Rectal smooth muscle tissue (tissue), 1 donor: ENCODE results near the gene LIX1L.
"Not testable (repeated sequence)": the region's sequence is repeated elsewhere in the genome, so short reads cannot be mapped to it uniquely, and the experiment has no call there.

Experiments used
- H3K27ac ChIP-seq: one replicate; pipeline ENCODE4 v1.7.0; 2013; ENCODE audit warnings: low read depth, low read length, inconsistent platforms
- H3K27me3 ChIP-seq: one replicate; pipeline ENCODE4 v1.7.0; 2013; ENCODE audit warnings: low read length; ENCODE audit not compliant: control insufficient read depth, insufficient read depth
- H3K36me3 ChIP-seq: one replicate; pipeline ENCODE4 v1.7.0; 2013; ENCODE audit warnings: low read length; ENCODE audit not compliant: control insufficient read depth, insufficient read depth
- H3K4me1 ChIP-seq: one replicate; pipeline ENCODE4 v1.7.0; 2013; ENCODE audit warnings: low read length; ENCODE audit not compliant: control insufficient read depth, insufficient read depth
- H3K4me3 ChIP-seq: one replicate; pipeline ENCODE4 v1.7.0; 2013; ENCODE audit warnings: low read length
- H3K9ac ChIP-seq: one replicate; pipeline ENCODE4 v1.7.0; 2013; ENCODE audit warnings: low read length

The LIX1L gene

GRCh38 chr1:145936247-145936646 is 21.6 kb downstream of the LIX1L start:
- no peak overlapping the region for H3K27ac ChIP-seq
- no peak overlapping the region for H3K4me3 ChIP-seq
- H3K36me3 ChIP-seq, result no peaks in the 10 kb centered on the region
- no peak overlapping the region for H3K9ac ChIP-seq
- H3K4me1 ChIP-seq, result no peaks in the 10 kb centered on the region
- H3K27me3 ChIP-seq, result no peaks in the 10 kb centered on the region

GRCh38 chr1:145935708-145936107 is 22.1 kb downstream of the LIX1L start:
- Histone ChIP-seq H3K4me3 (no peak overlapping the region), H3K9ac (no peak overlapping the region), H3K27ac (no peak overlapping the region), H3K4me1 (no peaks in the 10 kb centered on the region), H3K36me3 (no peaks in the 10 kb centered on the region), H3K27me3 (no peaks in the 10 kb centered on the region)

- H3K4me3 ChIP-seq, H3K36me3 ChIP-seq, H3K9ac ChIP-seq, H3K27me3 ChIP-seq, H3K4me1 ChIP-seq, H3K27ac ChIP-seq: not testable (repeated sequence)
Observed at GRCh38 chr1:145932522-145933009, 25.3 kb downstream of the LIX1L start.

- peak overlapping the region; percentile 97 for H3K27ac ChIP-seq
- H3K36me3 ChIP-seq, result peaks cover 4% of the 10 kb centered on the region
- H3K27me3 ChIP-seq, result no peaks in the 10 kb centered on the region
- H3K9ac ChIP-seq, result peak overlapping the region; percentile 80
- H3K4me1 ChIP-seq, result peaks cover 13% of the 10 kb centered on the region
- H3K4me3 ChIP-seq, result peak overlapping the region; percentile 97
Observed at GRCh38 chr1:145927916-145928643, 29.7 kb downstream of the LIX1L start.

GRCh38 chr1:145927063-145927886 is 30.5 kb downstream of the LIX1L start, which contains the start of gene RBM8A:
Gene RBM8A, minus strand, starts transcription at chr1:145927484. Its CDS starts 58 bp downstream, at chr1:145927426.
- Histone ChIP-seq H3K27me3 (no peaks in the 10 kb centered on the region), H3K4me3 (peak within 1 kb of the TSS; percentile 97), H3K4me1 (peaks cover 13% of the 10 kb centered on the region), H3K36me3 (peaks cover 4% of the 10 kb centered on the region), H3K9ac (peak within 1 kb of the TSS; percentile 80), H3K27ac (peak within 1 kb of the TSS; percentile 97)

GRCh38 chr1:145926686-145927062 is 31.1 kb downstream of the LIX1L start:
- peaks cover 13% of the 10 kb centered on the region for H3K4me1 ChIP-seq
- no peaks in the 10 kb centered on the region for H3K27me3 ChIP-seq
- peaks cover 4% of the 10 kb centered on the region for H3K36me3 ChIP-seq
- peak overlapping the region; percentile 53 for H3K9ac ChIP-seq
- H3K27ac ChIP-seq, result peak overlapping the region; percentile 97
- peak overlapping the region; percentile 97 for H3K4me3 ChIP-seq

- H3K27ac ChIP-seq, result no peak overlapping the region
- H3K4me1 ChIP-seq, result peaks cover 20% of the 10 kb centered on the region
- no peak overlapping the region for H3K9ac ChIP-seq
- no peaks in the 10 kb centered on the region for H3K27me3 ChIP-seq
- no peak overlapping the region for H3K4me3 ChIP-seq
- H3K36me3 ChIP-seq, result peaks cover 2% of the 10 kb centered on the region
Observed at GRCh38 chr1:145922266-145922665, 35.6 kb downstream of the LIX1L start.

GRCh38 chr1:145920297-145920696 is 37.5 kb downstream of the LIX1L start:
- H3K4me3 ChIP-seq, H3K27ac ChIP-seq: not testable (repeated sequence)

GRCh38 chr1:145918992-145919939 is 38.6 kb downstream of the LIX1L start:
- peak overlapping the region; percentile 78 for H3K4me3 ChIP-seq
- H3K27ac ChIP-seq, result peak overlapping the region; percentile 97
- H3K27me3 ChIP-seq, result no peaks in the 10 kb centered on the region
- peaks cover 5% of the 10 kb centered on the region for H3K36me3 ChIP-seq
- peak overlapping the region; percentile 98 for H3K9ac ChIP-seq
- peaks cover 11% of the 10 kb centered on the region for H3K4me1 ChIP-seq

More at GRCh38 chr1:145920297-145920696, 37.5 kb downstream of the LIX1L start:
- H3K36me3 ChIP-seq, H3K9ac ChIP-seq, H3K27me3 ChIP-seq: not testable (repeated sequence)
- H3K4me1 ChIP-seq, result peaks cover 11% of the 10 kb centered on the region

- no peaks in the 10 kb centered on the region for H3K27me3 ChIP-seq
- H3K36me3 ChIP-seq, result peaks cover 5% of the 10 kb centered on the region
- H3K4me3 ChIP-seq, result peak within 1 kb of the TSS; percentile 78
- H3K9ac ChIP-seq, result peak within 1 kb of the TSS; percentile 98
- H3K4me1 ChIP-seq, result peaks cover 11% of the 10 kb centered on the region
- H3K27ac ChIP-seq, result peak within 1 kb of the TSS; percentile 97
Observed at GRCh38 chr1:145918144-145918991, 39.4 kb downstream of the LIX1L start, which contains the start of gene PEX11B. Gene PEX11B, minus strand, starts transcription at chr1:145918717. Its CDS starts 29 bp downstream, at chr1:145918688.

- peak overlapping the region; percentile 94 for H3K9ac ChIP-seq
- H3K4me1 ChIP-seq, result peaks cover 11% of the 10 kb centered on the region
- no peaks in the 10 kb centered on the region for H3K27me3 ChIP-seq
- H3K4me3 ChIP-seq, result peak overlapping the region; percentile 78
- H3K36me3 ChIP-seq, result peaks cover 3% of the 10 kb centered on the region
- no peak overlapping the region for H3K27ac ChIP-seq
Observed at GRCh38 chr1:145917595-145917994, 40.2 kb downstream of the LIX1L start.
